Subcutaneous adipose tissue (tissue), 4 donors: ENCODE measurements around the gene MYBPC1. TPM values are rescaled to one million over a fixed set of nuclear protein-coding genes. Genes with fewer than 3 reads are reported as not detected.

Experiments
- total RNA-seq, 4 donors: library from RNA; depleted of rRNA; stranded (reverse); fragments of >200 nt; gene quantifications; one replicate each; pipeline ENCODE4 v1.1.0, GENCODE V29; 2016
- TF ChIP-seq, protein P1 (sequence below): fragments of 450-650 bp; IDR thresholded peaks from one replicate; pipeline ENCODE4 v1.5.1; 2016; ENCODE audit warnings: low read depth, mild to moderate bottlenecking, control low read depth, antibody characterized with exemption, moderate library complexity

The MYBPC1 gene
- total RNA-seq, 4 donors from 2014 or later = 0.17 to 0.66 TPM; not detected in 2

DNA sequence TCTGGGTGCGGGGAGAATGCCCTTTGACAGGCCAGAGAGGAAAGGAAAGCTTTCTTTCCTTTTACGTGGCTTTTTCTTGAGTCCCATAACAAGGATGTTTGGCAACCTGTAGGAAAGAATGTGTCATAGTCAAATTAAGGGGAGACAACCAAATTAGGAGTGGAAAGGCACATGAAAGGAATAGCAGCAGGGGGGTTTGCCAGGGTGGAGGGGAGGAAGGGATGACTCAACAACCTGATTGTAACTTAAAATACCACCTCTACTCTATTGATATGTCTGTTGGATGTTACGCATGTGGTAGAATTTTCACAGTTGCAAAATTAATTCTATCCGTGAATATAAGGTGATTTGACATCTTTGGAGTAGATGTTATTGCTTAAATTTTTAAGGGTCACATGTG lies 28.5 kb upstream of the MYBPC1 start:
- TF ChIP-seq, protein P1, sequence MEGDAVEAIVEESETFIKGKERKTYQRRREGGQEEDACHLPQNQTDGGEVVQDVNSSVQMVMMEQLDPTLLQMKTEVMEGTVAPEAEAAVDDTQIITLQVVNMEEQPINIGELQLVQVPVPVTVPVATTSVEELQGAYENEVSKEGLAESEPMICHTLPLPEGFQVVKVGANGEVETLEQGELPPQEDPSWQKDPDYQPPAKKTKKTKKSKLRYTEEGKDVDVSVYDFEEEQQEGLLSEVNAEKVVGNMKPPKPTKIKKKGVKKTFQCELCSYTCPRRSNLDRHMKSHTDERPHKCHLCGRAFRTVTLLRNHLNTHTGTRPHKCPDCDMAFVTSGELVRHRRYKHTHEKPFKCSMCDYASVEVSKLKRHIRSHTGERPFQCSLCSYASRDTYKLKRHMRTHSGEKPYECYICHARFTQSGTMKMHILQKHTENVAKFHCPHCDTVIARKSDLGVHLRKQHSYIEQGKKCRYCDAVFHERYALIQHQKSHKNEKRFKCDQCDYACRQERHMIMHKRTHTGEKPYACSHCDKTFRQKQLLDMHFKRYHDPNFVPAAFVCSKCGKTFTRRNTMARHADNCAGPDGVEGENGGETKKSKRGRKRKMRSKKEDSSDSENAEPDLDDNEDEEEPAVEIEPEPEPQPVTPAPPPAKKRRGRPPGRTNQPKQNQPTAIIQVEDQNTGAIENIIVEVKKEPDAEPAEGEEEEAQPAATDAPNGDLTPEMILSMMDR = no peak

DNA sequence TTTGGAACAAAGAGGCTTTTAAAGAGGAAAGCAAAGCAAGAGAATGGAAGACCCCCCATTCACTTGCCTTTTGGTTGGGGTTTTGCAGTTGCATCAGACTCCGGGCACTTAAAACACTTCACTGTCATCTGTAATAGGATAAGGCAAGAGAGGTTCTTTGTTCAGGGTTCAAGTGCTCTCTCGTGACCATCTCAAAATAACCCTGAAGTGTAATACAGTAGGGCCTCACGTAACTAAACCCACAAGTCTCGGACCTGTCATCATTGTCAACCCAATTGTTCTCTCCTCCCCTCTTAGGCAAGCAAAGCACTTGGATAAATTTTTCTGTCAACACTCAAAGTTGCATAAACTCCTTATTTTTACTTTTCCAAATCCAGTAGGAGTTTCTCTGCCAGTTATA lies 26.9 kb upstream of the MYBPC1 start:
- TF ChIP-seq, protein P1 = no peak

- TF ChIP-seq, protein P1 = no peak
Measured at GRCh38 chr12:101570047-101570446, 24.7 kb upstream of the MYBPC1 start.

- TF ChIP-seq, protein P1 = no peak
Measured at GRCh38 chr12:101571105-101571504, 23.7 kb upstream of the MYBPC1 start.

DNA sequence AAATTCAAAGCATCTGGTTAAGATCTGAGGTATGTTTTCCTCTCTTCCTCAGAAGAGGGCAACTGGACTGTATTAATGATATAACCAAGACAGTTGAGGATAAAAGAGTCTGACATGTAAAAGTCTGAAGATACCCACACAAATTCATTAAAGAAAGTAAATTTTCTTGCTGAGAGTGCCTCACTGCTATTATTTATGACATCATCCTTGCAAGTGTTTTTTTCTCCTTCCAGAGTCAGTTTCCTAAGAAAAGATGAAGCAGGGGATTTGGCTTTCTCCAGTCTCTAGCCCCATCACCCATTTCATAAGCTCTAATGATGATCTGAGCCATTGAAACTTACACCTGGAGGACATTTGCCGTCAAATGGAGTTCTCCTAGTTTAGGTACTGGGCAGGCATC lies 21.0 kb upstream of the MYBPC1 start:
- TF ChIP-seq, protein P1 = no peak

GRCh38 chr12:101578417-101578816 lies 16.4 kb upstream of the MYBPC1 start:
- TF ChIP-seq, protein P1 = no peak

DNA sequence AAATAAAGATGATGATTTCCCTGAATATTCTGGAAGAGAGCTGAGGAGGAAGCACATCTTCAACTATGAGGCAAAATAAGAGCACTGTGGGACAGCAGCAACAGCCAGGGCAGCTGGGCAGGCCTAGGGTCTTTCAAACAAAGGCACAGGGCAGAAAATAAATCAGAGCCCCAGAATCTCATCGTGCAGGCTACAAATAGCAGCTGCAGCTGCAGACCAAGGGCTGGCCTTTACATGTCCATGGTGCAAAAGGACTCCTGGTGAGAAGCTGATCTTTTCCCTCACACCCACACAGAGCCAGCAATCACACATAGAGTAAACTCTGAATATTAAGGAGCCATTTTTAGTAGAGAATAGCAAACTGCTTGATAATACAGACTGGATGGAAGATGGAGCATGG lies 13.6 kb upstream of the MYBPC1 start:
- TF ChIP-seq, protein P1 = no peak

DNA sequence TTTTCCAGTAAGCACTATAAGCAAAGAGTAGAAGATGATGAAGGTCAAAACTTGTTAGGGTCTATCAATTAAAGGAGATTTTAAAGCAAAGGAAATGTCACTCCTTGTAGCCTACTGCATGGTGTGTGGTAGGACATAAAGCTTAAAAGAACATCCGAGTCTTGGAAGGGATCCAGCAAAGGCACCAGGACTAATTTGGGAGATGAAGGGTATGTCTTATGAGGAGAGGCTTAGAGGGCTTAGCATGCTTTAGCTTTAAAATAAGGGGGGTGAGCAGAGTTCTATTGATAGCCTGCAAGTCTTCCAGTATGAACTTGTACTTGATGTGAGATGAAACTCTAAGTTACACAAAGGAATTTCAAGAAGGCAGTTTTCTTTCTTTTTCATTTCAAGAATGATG lies 11.8 kb upstream of the MYBPC1 start:
- TF ChIP-seq, protein P1 = no peak
